Measurements from ENCODE around the gene ATG7. TPM values are rescaled to one million over a fixed set of nuclear protein-coding genes. Genes with fewer than 3 reads are reported as not detected.
"Not testable (repeated sequence)": the region's sequence is repeated elsewhere in the genome, so short reads cannot be mapped to it uniquely, and the experiment has no call there.

ATG7 gene
- total RNA-seq, 4 donors from 2014 or later, result 31.3 to 67.7 (median 51.3) TPM

DNA sequence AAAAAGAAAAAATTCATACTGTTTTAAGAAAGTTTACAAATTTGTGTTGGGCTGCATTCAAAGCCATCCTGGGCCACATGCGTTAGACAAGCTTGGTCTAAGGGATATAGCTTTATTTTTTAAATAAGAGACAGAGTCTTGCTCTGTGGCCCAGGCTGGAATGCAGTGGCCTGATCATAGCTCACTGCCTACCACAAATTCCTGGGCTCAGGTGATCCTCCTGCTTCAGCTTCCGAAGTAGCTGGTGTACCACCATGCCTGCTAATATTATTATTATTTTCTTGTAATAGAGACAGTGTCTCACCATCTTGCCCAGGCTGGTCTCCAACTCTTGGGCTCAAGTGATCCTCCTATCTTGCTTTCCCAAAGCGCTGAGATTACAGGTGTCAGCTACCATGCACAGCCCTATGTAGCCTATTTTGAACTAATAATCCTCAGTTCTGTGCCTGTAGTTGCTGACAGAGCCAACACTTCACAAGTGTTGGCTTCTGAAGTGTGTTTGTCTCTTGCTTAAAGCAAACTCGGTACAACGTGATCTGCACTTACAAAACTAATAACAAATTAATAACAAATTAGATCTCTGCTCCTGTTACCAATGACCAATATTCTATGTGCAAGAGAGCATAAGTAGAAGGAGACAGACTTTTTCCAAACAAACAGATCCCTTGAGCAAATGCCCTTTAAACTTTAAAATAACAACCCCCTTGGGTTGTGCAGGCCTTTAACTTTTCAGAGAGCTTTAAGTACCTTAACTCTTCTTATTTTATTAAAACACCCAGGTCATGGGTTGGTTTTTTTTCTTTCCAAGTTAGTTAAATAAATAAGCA, 236.4 kb downstream of the ATG7 start:
- TF ChIP-seq, protein P1, sequence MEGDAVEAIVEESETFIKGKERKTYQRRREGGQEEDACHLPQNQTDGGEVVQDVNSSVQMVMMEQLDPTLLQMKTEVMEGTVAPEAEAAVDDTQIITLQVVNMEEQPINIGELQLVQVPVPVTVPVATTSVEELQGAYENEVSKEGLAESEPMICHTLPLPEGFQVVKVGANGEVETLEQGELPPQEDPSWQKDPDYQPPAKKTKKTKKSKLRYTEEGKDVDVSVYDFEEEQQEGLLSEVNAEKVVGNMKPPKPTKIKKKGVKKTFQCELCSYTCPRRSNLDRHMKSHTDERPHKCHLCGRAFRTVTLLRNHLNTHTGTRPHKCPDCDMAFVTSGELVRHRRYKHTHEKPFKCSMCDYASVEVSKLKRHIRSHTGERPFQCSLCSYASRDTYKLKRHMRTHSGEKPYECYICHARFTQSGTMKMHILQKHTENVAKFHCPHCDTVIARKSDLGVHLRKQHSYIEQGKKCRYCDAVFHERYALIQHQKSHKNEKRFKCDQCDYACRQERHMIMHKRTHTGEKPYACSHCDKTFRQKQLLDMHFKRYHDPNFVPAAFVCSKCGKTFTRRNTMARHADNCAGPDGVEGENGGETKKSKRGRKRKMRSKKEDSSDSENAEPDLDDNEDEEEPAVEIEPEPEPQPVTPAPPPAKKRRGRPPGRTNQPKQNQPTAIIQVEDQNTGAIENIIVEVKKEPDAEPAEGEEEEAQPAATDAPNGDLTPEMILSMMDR (IDR thresholded peaks at IDR 0.05), result no peak
- no peak for TF ChIP-seq POLR2A (IDR thresholded peaks at IDR 0.05)
- no peak for DNase-seq
- Histone ChIP-seq H3K36me3 (no peaks in the 10 kb centered on the region), H3K4me3 (no peak overlapping the region), H3K9me3 (no peaks in the 10 kb centered on the region), H3K4me1 (peaks cover 7 to 35% (median 25%) of the 10 kb centered on the region in 3 donors), H3K27ac (peak overlapping the region in 3 of 4 donors; percentile 71 to 75 (median 73)), H3K27me3 (no peaks in the 10 kb centered on the region)
- 76 to 78% methylated on average over 5 of the region's 5 CpGs for WGBS, 2 donors
- intact Hi-C loops (cut with DNase I), result no loop called here

GRCh38 chr3:11509173-11510000, 237.2 kb downstream of the ATG7 start:
- Histone ChIP-seq H3K9me3 (no peaks in the 10 kb centered on the region), H3K36me3 (no peaks in the 10 kb centered on the region), H3K4me1 (peaks cover 7 to 44% (median 31%) of the 10 kb centered on the region in 3 donors), H3K27me3 (no peaks in the 10 kb centered on the region), H3K27ac (peak overlapping the region in 3 of 4 donors; percentile 71 to 75 (median 73)), H3K4me3 (no peak overlapping the region)
- DNase-seq, result no peak
- intact Hi-C loops (cut with DNase I), result no loop called here
- 46 to 52% methylated on average over 9 of the region's 9 CpGs for WGBS, 2 donors
- TF ChIP-seq, protein P1 (IDR thresholded peaks at IDR 0.05), result no peak
- no peak for TF ChIP-seq POLR2A (IDR thresholded peaks at IDR 0.05)

DNA sequence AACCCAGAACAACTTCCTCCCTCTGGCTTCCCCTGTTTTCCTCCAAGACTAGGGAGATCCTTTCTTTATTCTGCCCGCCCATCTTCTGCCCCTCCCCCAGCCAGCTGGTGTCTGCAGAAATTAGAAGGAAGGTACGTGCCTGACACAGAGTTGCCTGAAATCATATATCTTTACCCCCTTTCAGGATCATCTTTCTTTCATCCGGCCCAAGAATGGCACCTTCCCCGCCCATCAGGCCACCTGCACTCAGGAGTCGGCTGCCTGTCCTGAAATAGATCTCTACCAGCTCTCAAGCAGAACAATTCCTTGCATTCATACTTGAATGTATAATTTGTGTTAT, 237.8 kb downstream of the ATG7 start:
- no peak for DNase-seq
- Histone ChIP-seq H3K9me3 (no peaks in the 10 kb centered on the region), H3K36me3 (no peaks in the 10 kb centered on the region), H3K4me3 (no peak overlapping the region), H3K27ac (peak overlapping the region in 3 of 4 donors; percentile 71 to 73 (median 72)), H3K27me3 (no peaks in the 10 kb centered on the region), H3K4me1 (peaks cover 7 to 49% (median 33%) of the 10 kb centered on the region in 3 donors)
- 62 to 71% methylated on average over 5 of the region's 5 CpGs for WGBS, 2 donors
- intact Hi-C loops (cut with DNase I), result no loop called here
- TF ChIP-seq POLR2A (IDR thresholded peaks at IDR 0.05), result no peak
- TF ChIP-seq, protein P1 (IDR thresholded peaks at IDR 0.05), result no peak

GRCh38 chr3:11510356-11510755, 238.2 kb downstream of the ATG7 start:
- WGBS, 2 donors, result 80 to 88% methylated on average over 4 to 5 of the region's 5 CpGs
- H3K27me3 ChIP-seq, result no peaks in the 10 kb centered on the region
- no peaks in the 10 kb centered on the region for H3K36me3 ChIP-seq
- TF ChIP-seq, protein P1 (IDR thresholded peaks at IDR 0.05), result no peak
- TF ChIP-seq POLR2A (IDR thresholded peaks at IDR 0.05), result no peak
- H3K4me1 ChIP-seq, result peaks cover 7 to 52% (median 33%) of the 10 kb centered on the region in 3 donors
- intact Hi-C loops (cut with DNase I), result no loop called here
- DNase-seq, result no peak
- H3K4me3 ChIP-seq, result no peak overlapping the region
- no peaks in the 10 kb centered on the region for H3K9me3 ChIP-seq
- H3K27ac ChIP-seq, result peak overlapping the region in 2 of 4 donors; percentile 71 to 73

DNA sequence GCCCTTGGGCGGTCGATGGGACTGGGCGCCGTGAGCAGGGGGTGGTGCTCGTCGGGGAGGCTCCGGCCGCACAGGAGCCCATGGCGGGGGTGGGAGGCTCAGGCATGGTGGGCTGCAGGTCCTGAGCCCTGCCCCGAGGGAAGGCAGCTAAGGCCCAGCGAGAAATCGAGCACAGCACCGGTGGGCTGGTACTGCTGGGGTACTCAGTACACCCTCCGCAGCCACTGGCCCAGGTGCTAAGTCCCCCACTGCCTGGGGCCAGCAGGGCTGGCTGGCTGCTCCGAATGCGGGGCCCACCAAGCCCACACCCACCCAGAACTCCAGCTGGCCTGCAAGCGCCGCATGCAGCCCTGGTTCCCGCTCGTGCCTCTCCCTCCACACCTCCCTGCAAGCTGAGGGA, 239.4 kb downstream of the ATG7 start:
- H3K4me3 ChIP-seq; H3K9me3 ChIP-seq; DNase-seq; H3K36me3 ChIP-seq; intact Hi-C loops (cut with DNase I); H3K27ac ChIP-seq; H3K27me3 ChIP-seq: not testable (repeated sequence)
- peaks cover 7 to 52% (median 33%) of the 10 kb centered on the region in 3 donors for H3K4me1 ChIP-seq
- no CpG with 5 or more reads among the region's 20 CpGs for WGBS, 2 donors

GRCh38 chr3:11513125-11513816, 241.1 kb downstream of the ATG7 start:
- H3K36me3 ChIP-seq; H3K4me3 ChIP-seq; intact Hi-C loops (cut with DNase I); H3K27me3 ChIP-seq; DNase-seq; H3K9me3 ChIP-seq: not testable (repeated sequence)
- WGBS, 2 donors, result 83 to 90% methylated on average over 2 to 4 of the region's 27 CpGs
- H3K4me1 ChIP-seq, result peaks cover 7 to 46% (median 26%) of the 10 kb centered on the region in 3 donors
- peak overlapping the region; percentile 9 to 59 (median 50) for H3K27ac ChIP-seq
